Astrocyte of the cerebellum (primary cell): ENCODE data around the gene HOXA6.

Source experiments
- DNase-seq: peaks from one replicate; pipeline ENCODE4 v3.0.0-alpha.2; 2011; ENCODE audit warnings: low read depth
- H3K4me3 ChIP-seq: 2 replicates; pipeline ENCODE4 v1.5.1; 2011; ENCODE audit warnings: mild to moderate bottlenecking, low read depth, low read length, moderate library complexity
- in situ Hi-C: cut with HindIII; loops from 2 replicates; pipeline ENCODE4 v1.10.0; 2017; ENCODE audit warnings: low sequenced_read_pairs
- TF ChIP-seq, protein P1 (sequence below): IDR thresholded peaks from 2 replicates; pipeline ENCODE4 v1.5.1; 2012; ENCODE audit warnings: low read length, low read depth, moderate library complexity, mild to moderate bottlenecking; ENCODE audit errors: missing control alignments

The HOXA6 gene

DNA sequence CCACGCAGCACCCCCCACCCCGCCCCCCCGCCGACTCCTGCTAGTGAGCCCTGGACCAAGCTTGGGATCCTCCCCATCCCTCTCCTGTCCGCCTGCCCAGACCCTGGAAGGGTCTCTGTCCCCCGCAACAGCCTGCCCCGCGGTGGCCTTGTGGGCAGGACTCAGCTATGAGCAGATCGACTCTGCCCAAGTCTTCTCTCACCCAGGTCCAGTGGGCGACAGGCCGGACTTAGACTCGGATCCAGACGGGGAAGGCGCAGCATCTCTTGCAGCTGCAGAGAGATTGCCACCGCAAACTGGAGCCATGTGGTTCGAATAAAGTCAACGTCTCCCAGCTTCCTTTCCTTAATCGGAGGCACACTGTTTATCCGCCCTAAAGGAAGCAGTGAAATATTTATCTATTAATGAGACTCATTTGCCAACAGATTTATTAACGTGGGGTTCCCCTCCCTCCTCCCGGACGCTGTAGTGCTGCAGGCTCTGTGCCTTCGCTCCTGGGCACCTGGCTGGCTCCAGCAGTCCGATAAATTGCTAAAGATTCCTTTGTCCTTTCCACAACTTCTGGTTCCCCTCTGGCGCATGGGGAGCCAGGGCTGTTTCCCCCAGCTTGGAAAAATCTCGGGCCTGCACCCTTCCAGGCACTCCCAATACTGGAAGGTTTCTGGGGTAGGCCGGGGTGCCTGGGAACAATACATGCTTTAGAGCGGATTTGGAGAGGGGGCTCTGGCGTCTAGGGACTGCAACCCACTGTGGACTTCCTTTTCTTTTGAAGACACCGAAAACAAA lies 9.5 kb upstream of the HOXA6 start:
- DNase-seq: no peak
- in situ Hi-C loops: loop anchor here (25.0 kb wide), 1 partner anchor 995 kb away; the partner anchor contains the start of gene NFE2L3
- no peak overlapping the region for H3K4me3 ChIP-seq
- TF ChIP-seq, protein P1, sequence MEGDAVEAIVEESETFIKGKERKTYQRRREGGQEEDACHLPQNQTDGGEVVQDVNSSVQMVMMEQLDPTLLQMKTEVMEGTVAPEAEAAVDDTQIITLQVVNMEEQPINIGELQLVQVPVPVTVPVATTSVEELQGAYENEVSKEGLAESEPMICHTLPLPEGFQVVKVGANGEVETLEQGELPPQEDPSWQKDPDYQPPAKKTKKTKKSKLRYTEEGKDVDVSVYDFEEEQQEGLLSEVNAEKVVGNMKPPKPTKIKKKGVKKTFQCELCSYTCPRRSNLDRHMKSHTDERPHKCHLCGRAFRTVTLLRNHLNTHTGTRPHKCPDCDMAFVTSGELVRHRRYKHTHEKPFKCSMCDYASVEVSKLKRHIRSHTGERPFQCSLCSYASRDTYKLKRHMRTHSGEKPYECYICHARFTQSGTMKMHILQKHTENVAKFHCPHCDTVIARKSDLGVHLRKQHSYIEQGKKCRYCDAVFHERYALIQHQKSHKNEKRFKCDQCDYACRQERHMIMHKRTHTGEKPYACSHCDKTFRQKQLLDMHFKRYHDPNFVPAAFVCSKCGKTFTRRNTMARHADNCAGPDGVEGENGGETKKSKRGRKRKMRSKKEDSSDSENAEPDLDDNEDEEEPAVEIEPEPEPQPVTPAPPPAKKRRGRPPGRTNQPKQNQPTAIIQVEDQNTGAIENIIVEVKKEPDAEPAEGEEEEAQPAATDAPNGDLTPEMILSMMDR: no peak

DNA sequence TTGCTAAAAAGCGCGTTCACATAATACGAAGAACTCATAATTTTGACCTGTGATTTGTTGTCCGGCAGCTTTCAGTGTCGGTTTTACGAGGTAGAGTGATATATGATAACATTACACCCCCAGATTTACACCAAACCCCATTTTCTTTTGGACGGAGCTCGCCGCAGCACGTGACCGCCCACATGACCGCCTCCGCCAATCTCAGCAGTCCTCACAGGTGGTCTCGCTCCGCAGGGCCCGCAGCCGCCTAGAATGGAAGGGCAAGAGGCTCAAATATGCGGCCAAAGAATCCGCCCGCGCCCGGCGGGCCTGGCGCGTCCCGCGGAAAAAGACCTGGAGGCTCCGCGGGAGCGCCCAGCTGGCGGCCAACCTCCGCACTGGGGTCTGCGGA lies 8.9 kb upstream of the HOXA6 start, which contains the start of gene HOXA7:
Gene HOXA7 (minus strand): TSS at position 168 of the 391 bp plus-strand sequence. CDS start 130 bp downstream, at position 38.
- no peak within 1 kb of the TSS for H3K4me3 ChIP-seq
- DNase-seq: no peak

DNA sequence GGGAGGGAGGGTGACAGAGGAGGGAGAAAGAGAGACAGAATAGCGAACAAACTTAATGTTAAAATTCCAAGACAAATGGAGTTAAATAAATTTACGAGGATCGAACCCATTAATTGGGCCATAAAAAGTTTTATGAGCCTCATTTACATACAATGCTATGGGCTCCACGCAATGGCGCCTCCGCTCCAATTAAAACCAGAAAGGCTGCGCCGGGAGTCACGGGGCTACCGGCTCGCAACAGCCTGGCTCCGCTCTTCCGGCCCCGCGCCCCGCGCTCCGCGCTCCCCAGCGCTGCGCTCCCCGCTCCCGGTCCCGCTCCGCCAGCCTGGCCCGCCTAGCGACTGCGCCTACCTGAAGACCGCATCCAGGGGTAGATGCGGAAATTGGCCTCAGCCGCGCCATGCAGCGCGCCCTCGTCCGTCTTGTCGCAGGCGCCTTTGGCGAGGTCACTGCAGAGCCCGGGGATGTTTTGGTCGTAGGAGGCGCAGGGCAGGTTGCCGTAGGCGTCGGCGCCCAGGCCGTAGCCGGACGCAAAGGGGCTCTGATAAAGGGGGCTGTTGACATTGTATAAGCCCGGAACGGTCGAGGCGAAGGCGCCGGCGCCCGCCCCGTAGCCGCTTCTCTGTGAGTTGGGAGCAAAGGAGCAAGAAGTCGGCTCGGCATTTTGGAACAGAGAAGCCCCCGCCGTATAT lies 8.4 kb upstream of the HOXA6 start:
- TF ChIP-seq, protein P1: no peak
- no peak overlapping the region for H3K4me3 ChIP-seq
- no peak for DNase-seq
- in situ Hi-C loops: loop anchor here (25.0 kb wide), 1 partner anchor 994 kb away; the partner anchor contains the start of gene NFE2L3

More for the DNA sequence above, 8.9 kb upstream of the HOXA6 start, which contains the start of gene HOXA7:
- TF ChIP-seq, protein P1: no peak
- in situ Hi-C loops: loop anchor here (25.0 kb wide), 1 partner anchor 994 kb away; the partner anchor contains the start of gene NFE2L3

DNA sequence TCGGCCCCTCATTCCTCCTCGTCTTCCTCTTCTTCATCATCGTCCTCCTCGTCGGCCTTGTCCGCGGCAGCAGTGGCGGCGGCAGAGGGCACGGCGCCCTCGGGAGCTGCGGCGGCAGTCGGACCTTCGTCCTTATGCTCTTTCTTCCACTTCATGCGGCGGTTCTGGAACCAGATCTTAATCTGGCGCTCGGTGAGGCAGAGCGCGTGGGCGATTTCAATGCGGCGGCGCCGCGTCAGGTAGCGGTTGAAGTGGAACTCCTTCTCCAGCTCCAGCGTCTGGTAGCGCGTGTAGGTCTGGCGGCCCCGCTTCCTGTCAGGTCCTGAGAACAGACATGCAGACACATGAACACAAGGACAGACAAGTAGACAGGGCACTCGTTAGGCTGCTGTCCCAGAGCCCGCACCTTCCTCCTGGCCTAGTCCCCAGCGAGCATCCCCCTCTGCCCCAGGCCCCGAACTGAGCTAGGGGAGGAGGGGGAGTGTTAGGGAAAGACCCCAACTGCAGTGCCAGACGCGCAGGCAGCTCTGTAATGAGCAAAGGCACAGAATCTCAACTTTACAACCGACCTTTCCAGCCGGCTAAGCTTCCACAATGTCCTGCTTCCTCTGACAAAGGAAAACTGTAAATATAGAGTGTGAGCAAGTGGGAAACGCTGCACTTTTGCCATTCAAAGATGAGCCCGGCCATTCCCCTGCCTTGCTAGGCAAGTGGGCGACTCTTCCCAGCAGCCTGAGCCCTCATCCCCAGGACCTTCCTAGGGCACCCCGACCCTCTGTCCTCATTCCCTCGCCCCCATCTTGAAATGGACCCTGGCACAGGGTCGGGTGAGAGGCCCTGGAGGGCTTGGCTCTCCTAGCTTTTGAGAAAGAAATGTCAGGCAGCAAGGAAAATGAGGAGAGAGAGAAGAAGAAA lies 7.6 kb upstream of the HOXA6 start:
- H3K4me3 ChIP-seq: no peak overlapping the region
- in situ Hi-C loops: loop anchor here (25.0 kb wide), 1 partner anchor 993 kb away; the partner anchor contains the start of gene NFE2L3

DNA sequence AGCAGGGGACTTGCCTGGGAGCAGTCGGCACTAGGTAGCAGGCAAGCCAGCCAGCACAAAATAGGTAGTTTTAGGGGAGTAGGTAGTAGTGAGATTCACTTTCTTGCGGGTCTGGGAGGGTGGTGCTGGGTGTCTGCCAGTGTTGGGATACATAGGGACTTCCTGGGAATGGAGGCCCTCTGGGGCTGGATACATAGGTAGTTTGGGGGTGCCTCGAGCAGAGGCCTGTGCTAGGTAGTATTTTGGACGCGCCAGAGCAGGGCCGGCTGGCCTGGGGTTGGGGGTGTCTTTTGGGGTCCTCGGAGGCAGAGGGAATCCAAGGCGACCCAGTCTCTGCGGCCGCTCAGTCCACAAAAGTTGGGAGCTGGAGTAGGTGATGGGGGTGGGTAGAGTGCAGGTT lies 6.8 kb upstream of the HOXA6 start:
- DNase-seq: no peak
- H3K4me3 ChIP-seq: no peak overlapping the region
- in situ Hi-C loops: loop anchor here (25.0 kb wide), 1 partner anchor 992 kb away; the partner anchor contains the start of gene NFE2L3
- TF ChIP-seq, protein P1: no peak

More for the DNA sequence above, 7.6 kb upstream of the HOXA6 start:
- TF ChIP-seq, protein P1: no peak
- DNase-seq: no peak
